ENCODE data around the gene ADGRA3.

DNA sequence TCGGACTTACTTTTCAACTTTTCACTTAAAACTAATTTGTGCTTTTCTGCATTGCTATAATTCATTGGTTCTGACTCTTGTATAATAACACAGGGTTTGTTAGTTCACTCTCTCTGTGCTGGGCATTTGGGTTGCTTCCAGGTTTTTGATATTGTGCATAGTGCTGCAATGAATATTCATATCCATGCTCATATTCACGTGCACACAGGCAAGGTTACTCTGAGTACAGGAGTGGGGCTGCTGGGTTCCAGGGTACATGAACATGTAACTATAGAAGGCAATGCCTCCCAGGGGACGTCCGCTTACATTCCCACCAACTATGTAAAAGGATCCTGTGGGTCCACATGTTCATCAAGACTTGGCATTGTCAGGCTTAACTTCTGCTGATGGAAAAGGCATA lies 117.2 kb downstream of the ADGRA3 start:
- TF ChIP-seq EP300 (IDR thresholded peaks at IDR 0.05; ENCODE audit: borderline replicate concordance) = no peak
- TF ChIP-seq, protein P1, sequence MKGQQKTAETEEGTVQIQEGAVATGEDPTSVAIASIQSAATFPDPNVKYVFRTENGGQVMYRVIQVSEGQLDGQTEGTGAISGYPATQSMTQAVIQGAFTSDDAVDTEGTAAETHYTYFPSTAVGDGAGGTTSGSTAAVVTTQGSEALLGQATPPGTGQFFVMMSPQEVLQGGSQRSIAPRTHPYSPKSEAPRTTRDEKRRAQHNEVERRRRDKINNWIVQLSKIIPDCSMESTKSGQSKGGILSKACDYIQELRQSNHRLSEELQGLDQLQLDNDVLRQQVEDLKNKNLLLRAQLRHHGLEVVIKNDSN (IDR thresholded peaks at IDR 0.05) = no peak
- TF ChIP-seq, protein P2, sequence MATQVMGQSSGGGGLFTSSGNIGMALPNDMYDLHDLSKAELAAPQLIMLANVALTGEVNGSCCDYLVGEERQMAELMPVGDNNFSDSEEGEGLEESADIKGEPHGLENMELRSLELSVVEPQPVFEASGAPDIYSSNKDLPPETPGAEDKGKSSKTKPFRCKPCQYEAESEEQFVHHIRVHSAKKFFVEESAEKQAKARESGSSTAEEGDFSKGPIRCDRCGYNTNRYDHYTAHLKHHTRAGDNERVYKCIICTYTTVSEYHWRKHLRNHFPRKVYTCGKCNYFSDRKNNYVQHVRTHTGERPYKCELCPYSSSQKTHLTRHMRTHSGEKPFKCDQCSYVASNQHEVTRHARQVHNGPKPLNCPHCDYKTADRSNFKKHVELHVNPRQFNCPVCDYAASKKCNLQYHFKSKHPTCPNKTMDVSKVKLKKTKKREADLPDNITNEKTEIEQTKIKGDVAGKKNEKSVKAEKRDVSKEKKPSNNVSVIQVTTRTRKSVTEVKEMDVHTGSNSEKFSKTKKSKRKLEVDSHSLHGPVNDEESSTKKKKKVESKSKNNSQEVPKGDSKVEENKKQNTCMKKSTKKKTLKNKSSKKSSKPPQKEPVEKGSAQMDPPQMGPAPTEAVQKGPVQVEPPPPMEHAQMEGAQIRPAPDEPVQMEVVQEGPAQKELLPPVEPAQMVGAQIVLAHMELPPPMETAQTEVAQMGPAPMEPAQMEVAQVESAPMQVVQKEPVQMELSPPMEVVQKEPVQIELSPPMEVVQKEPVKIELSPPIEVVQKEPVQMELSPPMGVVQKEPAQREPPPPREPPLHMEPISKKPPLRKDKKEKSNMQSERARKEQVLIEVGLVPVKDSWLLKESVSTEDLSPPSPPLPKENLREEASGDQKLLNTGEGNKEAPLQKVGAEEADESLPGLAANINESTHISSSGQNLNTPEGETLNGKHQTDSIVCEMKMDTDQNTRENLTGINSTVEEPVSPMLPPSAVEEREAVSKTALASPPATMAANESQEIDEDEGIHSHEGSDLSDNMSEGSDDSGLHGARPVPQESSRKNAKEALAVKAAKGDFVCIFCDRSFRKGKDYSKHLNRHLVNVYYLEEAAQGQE (IDR thresholded peaks at IDR 0.05; ENCODE audit: low read depth) = no peak
- no peak for TF ChIP-seq EGR1 (IDR thresholded peaks at IDR 0.05)
- no peak for TF ChIP-seq CEBPB (IDR thresholded peaks at IDR 0.05)
- TF ChIP-seq CREB1 (IDR thresholded peaks at IDR 0.05; ENCODE audit: low read depth) = no peak
- TF ChIP-seq, protein P3, sequence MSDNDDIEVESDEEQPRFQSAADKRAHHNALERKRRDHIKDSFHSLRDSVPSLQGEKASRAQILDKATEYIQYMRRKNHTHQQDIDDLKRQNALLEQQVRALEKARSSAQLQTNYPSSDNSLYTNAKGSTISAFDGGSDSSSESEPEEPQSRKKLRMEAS (IDR thresholded peaks at IDR 0.05) = no peak
- TF ChIP-seq TAF1 (IDR thresholded peaks at IDR 0.05; ENCODE audit: low read depth) = no peak
- TF ChIP-seq FOXM1 (IDR thresholded peaks at IDR 0.05; ENCODE audit: borderline replicate concordance, low read depth) = no peak
- TF ChIP-seq YY1 (IDR thresholded peaks at IDR 0.05; ENCODE audit: low read depth) = no peak
- no peak for TF ChIP-seq RAD21 (IDR thresholded peaks at IDR 0.05; ENCODE audit: low read depth)

All from Ishikawa (cell line).